IMR-90 (cell line): Measurements from ENCODE around the gene DBF4B. TPM values are rescaled to one million over a fixed set of nuclear protein-coding genes. Genes with fewer than 3 reads are reported as not detected.

Experiments used
- ATAC-seq: fragments of 200-7000 bp; cut with Tn5 transposase; 2 replicates; pipeline ENCODE4 v1.9.1; 2020; ENCODE audit warnings: low read depth, mild to moderate bottlenecking, moderate library complexity
- BruUV-seq: library from RNA; stranded (reverse); fragments of 400-500 nt; replicated peaks from 2 replicates; lab custom pipeline; 2021; lab: Mats Ljungman, UMichigan
- CTCF ChIA-PET: fragments of 300-600 bp; formaldehyde crosslinking; extraction: SDS; loops from one replicate; lab custom pipeline; 2021; ENCODE audit warnings: antibody characterized with exemption; lab: Yijun Ruan, JAX
- POLR2A ChIA-PET: fragments of 300-600 bp; sonication (Branson Sonifier 250); formaldehyde crosslinking; loops from one replicate; lab custom pipeline; 2022; ENCODE audit warnings: antibody characterized with exemption; ENCODE audit not compliant: unreplicated experiment; lab: Charles Lee
- DNase-seq: peaks from one replicate; pipeline ENCODE4 v3.0.0; 2013
- H2AFZ ChIP-seq: replicated peaks from 2 replicates; pipeline ENCODE3; 2013; ENCODE audit warnings: low read length, mild to moderate bottlenecking; ENCODE audit not compliant: poor library complexity
- H2AK5ac ChIP-seq: 2 replicates; pipeline ENCODE4 v1.6.1; 2013; ENCODE audit warnings: low read depth, low read length, inconsistent platforms
- H2AK9ac ChIP-seq: replicated peaks from 2 replicates; pipeline ENCODE3; 2013; ENCODE audit warnings: mild to moderate bottlenecking, low read depth, low read length, moderate library complexity; ENCODE audit not compliant: poor library complexity
- H2BK120ac ChIP-seq: 2 replicates; pipeline ENCODE4 v1.6.1; 2013; ENCODE audit warnings: low read depth, low read length, inconsistent platforms
- H2BK15ac ChIP-seq: 3 replicates; pipeline ENCODE4 v1.6.1; 2013; ENCODE audit warnings: low read depth, low read length, inconsistent platforms
- H2BK20ac ChIP-seq: 2 replicates; pipeline ENCODE4 v1.6.1; 2013; ENCODE audit warnings: low read depth, mild to moderate bottlenecking, inconsistent platforms, low read length, moderate library complexity
- H2BK5ac ChIP-seq: 2 replicates; pipeline ENCODE4 v1.6.1; 2013; ENCODE audit warnings: mild to moderate bottlenecking, low read depth, low read length, inconsistent platforms; ENCODE audit not compliant: poor library complexity, severe bottlenecking
- H3K14ac ChIP-seq: replicated peaks from 2 replicates; pipeline ENCODE4 v1.6.1; 2013; ENCODE audit warnings: low read depth, low read length, inconsistent platforms
- H3K18ac ChIP-seq: 2 replicates; pipeline ENCODE4 v1.6.1; 2013; ENCODE audit warnings: low read depth, low read length, control low read depth
- H3K23ac ChIP-seq: 2 replicates; pipeline ENCODE4 v1.6.1; 2013; ENCODE audit warnings: low read depth, low read length, inconsistent platforms
- H3K27ac ChIP-seq: 2 replicates; pipeline ENCODE4 v1.5.1; 2013; ENCODE audit warnings: mild to moderate bottlenecking, control low read depth, low read length; ENCODE audit not compliant: insufficient read depth
- H3K27me3 ChIP-seq: 2 replicates; pipeline ENCODE4 v1.6.1; 2013; ENCODE audit warnings: low read length; ENCODE audit not compliant: control insufficient read depth, insufficient read depth
- H3K36me3 ChIP-seq: 2 replicates; pipeline ENCODE4 v1.6.1; 2013; ENCODE audit warnings: low read length, mixed read lengths; ENCODE audit not compliant: control insufficient read depth, insufficient read depth
- H3K4ac ChIP-seq: 2 replicates; pipeline ENCODE4 v1.6.1; 2013; ENCODE audit warnings: low read depth, low read length, inconsistent platforms
- H3K4me1 ChIP-seq: 2 replicates; pipeline ENCODE4 v1.6.1; 2013; ENCODE audit warnings: low read length, mixed read lengths; ENCODE audit not compliant: control insufficient read depth, insufficient read depth
- H3K4me2 ChIP-seq: 2 replicates; pipeline ENCODE4 v1.6.1; 2013; ENCODE audit warnings: low read depth, mild to moderate bottlenecking, control low read depth, low read length, moderate library complexity
- H3K4me3 ChIP-seq: 2 replicates; pipeline ENCODE4 v1.5.1; 2013; ENCODE audit warnings: low read depth, mild to moderate bottlenecking, control low read depth, low read length, moderate library complexity; ENCODE audit not compliant: insufficient read depth
- H3K56ac ChIP-seq: 2 replicates; pipeline ENCODE4 v1.6.1; 2013; ENCODE audit warnings: low read length, inconsistent platforms; ENCODE audit not compliant: insufficient read depth; ENCODE audit errors: extremely low read depth
- H3K79me1 ChIP-seq, 2 experiments: 2 replicates each; pipeline ENCODE4 v1.6.1; 2013; ENCODE audit warnings: low read length in 2 of 2, inconsistent platforms in 1 of 2, low read depth in 1 of 2
- H3K9ac ChIP-seq: 2 replicates; pipeline ENCODE4 v1.6.1; 2013; ENCODE audit warnings: low read depth, low read length, control low read depth
- H3K9me1 ChIP-seq: 2 replicates; pipeline ENCODE4 v1.6.1; 2013; ENCODE audit warnings: low read length, inconsistent platforms; ENCODE audit not compliant: insufficient read depth
- H3K9me3 ChIP-seq: 2 replicates; pipeline ENCODE4 v1.6.1; 2013; ENCODE audit warnings: low read length; ENCODE audit not compliant: control insufficient read depth, insufficient read depth
- H4K20me1 ChIP-seq: 2 replicates; pipeline ENCODE4 v1.6.1; 2013; ENCODE audit warnings: low read length, inconsistent platforms; ENCODE audit not compliant: insufficient read depth
- H4K5ac ChIP-seq: 2 replicates; pipeline ENCODE4 v1.6.1; 2013; ENCODE audit warnings: mild to moderate bottlenecking, low read depth, low read length, control low read depth
- H4K8ac ChIP-seq, 2 experiments: 2 replicates each; pipeline ENCODE4 v1.6.1; 2013; ENCODE audit warnings: low read depth in 2 of 2, low read length in 2 of 2, control low read depth in 1 of 2, inconsistent platforms in 1 of 2
- H4K91ac ChIP-seq: 2 replicates; pipeline ENCODE4 v1.6.1; 2013; ENCODE audit warnings: low read depth, low read length, inconsistent platforms; ENCODE audit not compliant: insufficient read depth
- CHD1 ChIP-seq: IDR thresholded peaks from 2 replicates; pipeline ENCODE4 v1.6.1; 2012; ENCODE audit warnings: low read depth, low read length, improper control_type of control experiment
- FOS ChIP-seq: fragments of 150-350 bp; IDR thresholded peaks from 2 replicates; pipeline ENCODE4 v1.6.1; 2016; ENCODE audit warnings: low read depth, low read length
- MXI1 ChIP-seq: IDR thresholded peaks from 2 replicates; pipeline ENCODE4 v1.6.1; 2012; ENCODE audit warnings: low read depth, mild to moderate bottlenecking, low read length, moderate library complexity, borderline replicate concordance
- POLR2A ChIP-seq: IDR thresholded peaks from 2 replicates; pipeline ENCODE4 v1.6.1; 2012; ENCODE audit warnings: mild to moderate bottlenecking, low read depth, low read length
- RFX5 ChIP-seq: IDR thresholded peaks from 2 replicates; pipeline ENCODE4 v1.8.0; 2012; ENCODE audit warnings: low read depth, mild to moderate bottlenecking, low read length, moderate library complexity
- SMC3 ChIP-seq: fragments of 150-350 bp; IDR thresholded peaks from 2 replicates; pipeline ENCODE4 v1.6.1; 2016; ENCODE audit warnings: low read depth, mild to moderate bottlenecking, antibody characterized with exemption, low read length, moderate library complexity
- WGBS, 2 experiments: methylation state at CpG; one replicate each; pipeline versions ENCODE4 v1.1.5 to v1.1.7; 2013; ENCODE audit warnings: missing lambda C conversion rate in 2 of 2; ENCODE audit not compliant: insufficient read length in 1 of 2; ENCODE audit errors: extremely low coverage in 2 of 2; 5-methylcytosine and 5-hydroxymethylcytosine counted together
- dilution Hi-C: fragments of 300-500 bp; cut with HindIII; formaldehyde crosslinking; loops from one replicate; pipeline ENCODE4 v1.14.3; 2018; ENCODE audit warnings: low sequenced_read_pairs; ENCODE audit not compliant: unreplicated experiment
- in situ Hi-C: fragments of 300-500 bp; cut with MboI; formaldehyde crosslinking; loops from 3 replicates; pipeline ENCODE4 v1.14.3; 2019; ENCODE audit warnings: low sequenced_read_pairs, inconsistent platforms, mixed read lengths
- intact Hi-C: fragments of 100-400 bp; cut with micrococcal nuclease; formaldehyde crosslinking; loops from 2 replicates; pipeline ENCODE4 v1.10.0; 2022
- polyA plus RNA-seq, 3 experiments: library from polyadenylated mRNA; depleted of rRNA; stranded (reverse); fragments of >200 nt; gene quantifications; 2 replicates each; pipeline ENCODE4 v1.2.3, GENCODE V29; 2012; ENCODE audit warnings: low replicate concordance in 1 of 3
- total RNA-seq: library from RNA; depleted of rRNA; stranded (reverse); fragments of >200 nt; gene quantifications from 2 replicates; pipeline ENCODE4 v1.2.3, GENCODE V29; 2012
- TF ChIP-seq, protein P1 (sequence below): conservative IDR thresholded peaks from 2 replicates; pipeline ENCODE4 v1.5.1; 2012; ENCODE audit warnings: mild to moderate bottlenecking, low read depth, low read length, improper control_type of control experiment
- TF ChIP-seq, protein P2 (sequence below): fragments of 150-350 bp; IDR thresholded peaks from 2 replicates; pipeline ENCODE4 v1.6.1; 2017; ENCODE audit warnings: mild to moderate bottlenecking, antibody characterized with exemption, low read length, low read depth

Gene DBF4B
- total and polyA plus RNA-seq, 2 of the 4 experiments (the other 2 are of a cell fraction) = 3.6 to 10.2 TPM

- no peak overlapping the region; the same call in 1 of the 2 replicates for H3K4ac ChIP-seq
- no peaks in the 10 kb centered on the region for H3K9me3 ChIP-seq
- H3K79me1 ChIP-seq = peaks cover 21 to 74% of the 10 kb centered on the region in 2 experiments
- in situ Hi-C loops = no loop called here
- intact Hi-C loops = no loop called here
- H3K18ac ChIP-seq = no peak overlapping the region
- no peak overlapping the region for H2BK20ac ChIP-seq
- H3K27ac ChIP-seq = no peak overlapping the region
- H2BK15ac ChIP-seq = no peak overlapping the region
- peaks cover 8% of the 10 kb centered on the region for H4K20me1 ChIP-seq
- H2AK9ac ChIP-seq = no peak overlapping the region
- H3K36me3 ChIP-seq = peaks cover 5% of the 10 kb centered on the region
- POLR2A ChIA-PET = no interaction called here
- 90% methylated on average over 5 of the region's 9 CpGs; no CpG with 5 or more reads in 1 of the 2 experiments for WGBS, 2 experiments
- H3K56ac ChIP-seq = no peak overlapping the region
- DNase-seq (no peak), ATAC-seq (no peak)
- H2BK120ac ChIP-seq = no peak overlapping the region
- H4K8ac ChIP-seq = no peak overlapping the region
- peak overlapping the region; percentile 48; the same call in 1 of the 2 replicates for H3K14ac ChIP-seq
- dilution Hi-C loops = no loop called here
- TF ChIP-seq, protein P1, sequence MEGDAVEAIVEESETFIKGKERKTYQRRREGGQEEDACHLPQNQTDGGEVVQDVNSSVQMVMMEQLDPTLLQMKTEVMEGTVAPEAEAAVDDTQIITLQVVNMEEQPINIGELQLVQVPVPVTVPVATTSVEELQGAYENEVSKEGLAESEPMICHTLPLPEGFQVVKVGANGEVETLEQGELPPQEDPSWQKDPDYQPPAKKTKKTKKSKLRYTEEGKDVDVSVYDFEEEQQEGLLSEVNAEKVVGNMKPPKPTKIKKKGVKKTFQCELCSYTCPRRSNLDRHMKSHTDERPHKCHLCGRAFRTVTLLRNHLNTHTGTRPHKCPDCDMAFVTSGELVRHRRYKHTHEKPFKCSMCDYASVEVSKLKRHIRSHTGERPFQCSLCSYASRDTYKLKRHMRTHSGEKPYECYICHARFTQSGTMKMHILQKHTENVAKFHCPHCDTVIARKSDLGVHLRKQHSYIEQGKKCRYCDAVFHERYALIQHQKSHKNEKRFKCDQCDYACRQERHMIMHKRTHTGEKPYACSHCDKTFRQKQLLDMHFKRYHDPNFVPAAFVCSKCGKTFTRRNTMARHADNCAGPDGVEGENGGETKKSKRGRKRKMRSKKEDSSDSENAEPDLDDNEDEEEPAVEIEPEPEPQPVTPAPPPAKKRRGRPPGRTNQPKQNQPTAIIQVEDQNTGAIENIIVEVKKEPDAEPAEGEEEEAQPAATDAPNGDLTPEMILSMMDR = no peak
- TF ChIP-seq SMC3 (no peak), FOS (no peak), POLR2A (no peak), MXI1 (no peak), RFX5 (no peak), CHD1 (no peak)
- TF ChIP-seq, protein P2, sequence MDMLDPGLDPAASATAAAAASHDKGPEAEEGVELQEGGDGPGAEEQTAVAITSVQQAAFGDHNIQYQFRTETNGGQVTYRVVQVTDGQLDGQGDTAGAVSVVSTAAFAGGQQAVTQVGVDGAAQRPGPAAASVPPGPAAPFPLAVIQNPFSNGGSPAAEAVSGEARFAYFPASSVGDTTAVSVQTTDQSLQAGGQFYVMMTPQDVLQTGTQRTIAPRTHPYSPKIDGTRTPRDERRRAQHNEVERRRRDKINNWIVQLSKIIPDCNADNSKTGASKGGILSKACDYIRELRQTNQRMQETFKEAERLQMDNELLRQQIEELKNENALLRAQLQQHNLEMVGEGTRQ = no peak
- no peak overlapping the region for H3K4me2 ChIP-seq
- BruUV-seq = no TSS peak
- no peak overlapping the region for H3K23ac ChIP-seq
- peaks cover 26% of the 10 kb centered on the region for H3K4me1 ChIP-seq
- no peak overlapping the region for H3K4me3 ChIP-seq
- H2AK5ac ChIP-seq = no peak overlapping the region
- no peaks in the 10 kb centered on the region for H3K27me3 ChIP-seq
- CTCF ChIA-PET = no interaction called here
- H4K5ac ChIP-seq = no peak overlapping the region
- H4K91ac ChIP-seq = peak overlapping the region; percentile 19; the same call in 1 of the 2 replicates
- no peak overlapping the region for H2AFZ ChIP-seq
- no peak overlapping the region for H3K9ac ChIP-seq
- H3K9me1 ChIP-seq = peaks cover 17% of the 10 kb centered on the region
- H2BK5ac ChIP-seq = peak overlapping the region; percentile 18
Measured at GRCh38 chr17:44796731-44797130, 88.3 kb downstream of the DBF4B start.
